Keratinocyte (primary cell): ENCODE data around the gene CRIM1. TPM values are rescaled to one million over a fixed set of nuclear protein-coding genes. Genes with fewer than 3 reads are reported as not detected.

Experiments
- DNase-seq: peaks from one replicate; pipeline ENCODE4 v3.0.0-alpha.2; 2011; ENCODE audit warnings: low read depth, missing footprints, low spot score
- FAIRE-seq: peaks from 2 replicates; lab custom pipeline; 2011; peaks lifted over from hg19 to GRCh38; lab: Jason Lieb, UNC
- H2AFZ ChIP-seq: 2 replicates; pipeline ENCODE4 v1.6.0; 2012; ENCODE audit warnings: low read length, control low read depth, inconsistent platforms; ENCODE audit not compliant: control insufficient read depth
- H3K27ac ChIP-seq: 2 replicates; pipeline ENCODE4 v1.5.1; 2011; ENCODE audit warnings: low read length; ENCODE audit not compliant: control insufficient read depth, insufficient read depth
- H3K27me3 ChIP-seq: 3 replicates; pipeline ENCODE4 v1.6.0; 2011; ENCODE audit warnings: low read length; ENCODE audit not compliant: control insufficient read depth, insufficient read depth; ENCODE audit errors: extremely low read depth
- H3K36me3 ChIP-seq, 2 experiments: 2 replicates in 1 of 2; 3 replicates in 1 of 2; pipeline ENCODE4 v1.5.1; 2011; ENCODE audit warnings: low read length in 2 of 2, mild to moderate bottlenecking in 1 of 2; ENCODE audit not compliant: control insufficient read depth in 2 of 2, insufficient read depth in 2 of 2; ENCODE audit errors: extremely low read depth in 1 of 2
- H3K4me1 ChIP-seq: 3 replicates; pipeline ENCODE4 v1.5.1; 2011; ENCODE audit warnings: low read length; ENCODE audit not compliant: control insufficient read depth, insufficient read depth; ENCODE audit errors: extremely low read depth
- H3K4me2 ChIP-seq: 3 replicates; pipeline ENCODE4 v1.6.0; 2011; ENCODE audit warnings: low read depth, low read length; ENCODE audit not compliant: control insufficient read depth, insufficient read depth; ENCODE audit errors: extremely low read depth
- H3K4me3 ChIP-seq, 3 experiments: fragments of 200-600 bp in 1 of 3; sonication (generic) in 1 of 3; 2 replicates in 2 of 3; 3 replicates in 1 of 3; pipeline ENCODE4 v1.5.1; 2011 to 2016; ENCODE audit warnings: low read length in 3 of 3, mild to moderate bottlenecking in 3 of 3, control low read depth in 2 of 3, inconsistent platforms in 1 of 3, low read depth in 1 of 3, mixed read lengths in 1 of 3, mixed run types in 1 of 3, moderate library complexity in 1 of 3; ENCODE audit not compliant: control insufficient read depth in 2 of 3, insufficient read depth in 2 of 3; ENCODE audit errors: extremely low read depth in 1 of 3
- H3K79me2 ChIP-seq: 2 replicates; pipeline ENCODE4 v1.6.0; 2012; ENCODE audit warnings: low read length; ENCODE audit not compliant: control insufficient read depth, insufficient read depth
- H3K9ac ChIP-seq: 3 replicates; pipeline ENCODE4 v1.6.0; 2011; ENCODE audit warnings: low read length; ENCODE audit not compliant: control insufficient read depth, insufficient read depth; ENCODE audit errors: extremely low read depth
- H3K9me1 ChIP-seq: 3 replicates; pipeline ENCODE4 v1.6.0; 2011; ENCODE audit warnings: low read length; ENCODE audit not compliant: control insufficient read depth, insufficient read depth; ENCODE audit errors: extremely low read depth
- H3K9me3 ChIP-seq: 2 replicates; pipeline ENCODE4 v1.5.1; 2012; ENCODE audit warnings: low read depth, low read length; ENCODE audit not compliant: control insufficient read depth
- H4K20me1 ChIP-seq: 3 replicates; pipeline ENCODE4 v1.6.0; 2011; ENCODE audit warnings: low read length; ENCODE audit not compliant: control insufficient read depth, insufficient read depth; ENCODE audit errors: extremely low read depth
- EZH2 ChIP-seq: IDR thresholded peaks from one replicate; pipeline ENCODE4 v1.6.1; 2012; ENCODE audit warnings: inconsistent platforms, mild to moderate bottlenecking, low read length, moderate library complexity
- dilution Hi-C: fragments of 300-500 bp; cut with MboI; formaldehyde crosslinking; loops from one replicate; pipeline ENCODE4 v1.7.0; 2020; ENCODE audit warnings: low sequenced_read_pairs; ENCODE audit not compliant: extremely low pct_ligation_motif_present
- polyA plus RNA-seq, 5 experiments: library from polyadenylated mRNA; depleted of rRNA in 3 of 5; stranded (reverse) in 3 of 5; stranded (forward) in 1 of 5; unstranded in 1 of 5; fragments of >200 nt; gene quantifications; 1 replicate in 1 of 5; 2 replicates in 3 of 5; 3 replicates in 1 of 5; pipeline versions ENCODE4 v1.2.1 to v1.2.3, GENCODE V29; 2011 to 2012; ENCODE audit warnings: missing spikeins in 2 of 5, low read depth in 1 of 5, low replicate concordance in 1 of 5
- TF ChIP-seq, protein P1 (sequence below), 3 experiments: IDR thresholded peaks in 1 of 3; conservative IDR thresholded peaks in 1 of 3; optimal IDR thresholded peaks in 1 of 3; 2 replicates in 2 of 3; 3 replicates in 1 of 3; pipeline versions ENCODE3 to v1.5.1; 2011; ENCODE audit warnings: low read length in 3 of 3, mild to moderate bottlenecking in 3 of 3, moderate library complexity in 2 of 3, control low read depth in 1 of 3, inconsistent platforms in 1 of 3; ENCODE audit not compliant: insufficient read depth in 2 of 3; ENCODE audit errors: extremely low read depth in 1 of 3

The CRIM1 gene
- polyA plus RNA-seq, 1 donor (not counting 4 experiments of a cell fraction or from before 2014, with no cell fraction given), result 98.3 TPM

DNA sequence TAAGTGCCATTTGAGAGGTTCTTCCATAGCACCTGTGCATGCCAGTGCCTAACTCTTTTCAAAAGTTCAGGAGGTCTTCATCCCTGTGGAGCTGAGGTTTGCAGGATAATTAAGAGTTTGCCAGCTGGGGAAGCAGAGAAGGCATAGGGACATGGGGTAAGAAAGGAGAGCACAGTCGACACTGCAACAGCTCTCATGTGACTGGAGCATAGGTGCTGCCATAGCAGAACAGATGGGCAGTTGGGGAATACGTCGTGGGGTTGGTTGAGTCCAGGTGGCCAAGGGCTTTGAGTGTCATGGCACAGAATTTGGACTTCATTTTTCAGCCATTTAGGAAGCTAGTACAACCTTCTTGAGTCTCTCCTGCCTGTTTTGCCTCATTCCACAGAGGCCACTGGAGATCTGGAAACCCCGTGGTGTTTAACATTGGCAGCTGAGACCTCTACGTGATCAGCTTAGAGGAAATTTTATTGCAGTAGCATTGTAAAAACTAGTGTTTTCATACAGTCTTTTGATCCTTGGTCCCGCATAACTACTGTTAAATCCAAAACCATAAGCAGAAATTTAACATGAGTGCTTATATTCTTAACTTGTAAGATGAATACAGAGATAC is 65.1 kb downstream of the CRIM1 start:
- FAIRE-seq (no peak), DNase-seq (no peak)
- H3K36me3 ChIP-seq, result peaks cover 13 to 16% of the 10 kb centered on the region in 2 experiments
- H3K27me3 ChIP-seq, result no peaks in the 10 kb centered on the region
- dilution Hi-C loops, result no loop called here
- no peak overlapping the region for H2AFZ ChIP-seq
- no peak overlapping the region for H3K27ac ChIP-seq
- H4K20me1 ChIP-seq, result no peaks in the 10 kb centered on the region
- no peak overlapping the region for H3K9ac ChIP-seq
- no peaks in the 10 kb centered on the region for H3K4me1 ChIP-seq
- H3K4me3 ChIP-seq, result no peak overlapping the region
- H3K4me2 ChIP-seq, result no peak overlapping the region
- H3K9me3 ChIP-seq, result no peaks in the 10 kb centered on the region
- no peaks in the 10 kb centered on the region for H3K9me1 ChIP-seq
- peaks cover 92% of the 10 kb centered on the region for H3K79me2 ChIP-seq
- no peak for TF ChIP-seq EZH2
- TF ChIP-seq, protein P1, sequence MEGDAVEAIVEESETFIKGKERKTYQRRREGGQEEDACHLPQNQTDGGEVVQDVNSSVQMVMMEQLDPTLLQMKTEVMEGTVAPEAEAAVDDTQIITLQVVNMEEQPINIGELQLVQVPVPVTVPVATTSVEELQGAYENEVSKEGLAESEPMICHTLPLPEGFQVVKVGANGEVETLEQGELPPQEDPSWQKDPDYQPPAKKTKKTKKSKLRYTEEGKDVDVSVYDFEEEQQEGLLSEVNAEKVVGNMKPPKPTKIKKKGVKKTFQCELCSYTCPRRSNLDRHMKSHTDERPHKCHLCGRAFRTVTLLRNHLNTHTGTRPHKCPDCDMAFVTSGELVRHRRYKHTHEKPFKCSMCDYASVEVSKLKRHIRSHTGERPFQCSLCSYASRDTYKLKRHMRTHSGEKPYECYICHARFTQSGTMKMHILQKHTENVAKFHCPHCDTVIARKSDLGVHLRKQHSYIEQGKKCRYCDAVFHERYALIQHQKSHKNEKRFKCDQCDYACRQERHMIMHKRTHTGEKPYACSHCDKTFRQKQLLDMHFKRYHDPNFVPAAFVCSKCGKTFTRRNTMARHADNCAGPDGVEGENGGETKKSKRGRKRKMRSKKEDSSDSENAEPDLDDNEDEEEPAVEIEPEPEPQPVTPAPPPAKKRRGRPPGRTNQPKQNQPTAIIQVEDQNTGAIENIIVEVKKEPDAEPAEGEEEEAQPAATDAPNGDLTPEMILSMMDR (optimal IDR thresholded peaks at IDR 0.05 in 1 of 3, IDR thresholded peaks at IDR 0.05 in 1 of 3, conservative IDR thresholded peaks at IDR 0.05 in 1 of 3; ENCODE audit: extremely low read depth in 1 of 3, insufficient read depth in 2 of 3, low read length in 3 of 3), result no peak

DNA sequence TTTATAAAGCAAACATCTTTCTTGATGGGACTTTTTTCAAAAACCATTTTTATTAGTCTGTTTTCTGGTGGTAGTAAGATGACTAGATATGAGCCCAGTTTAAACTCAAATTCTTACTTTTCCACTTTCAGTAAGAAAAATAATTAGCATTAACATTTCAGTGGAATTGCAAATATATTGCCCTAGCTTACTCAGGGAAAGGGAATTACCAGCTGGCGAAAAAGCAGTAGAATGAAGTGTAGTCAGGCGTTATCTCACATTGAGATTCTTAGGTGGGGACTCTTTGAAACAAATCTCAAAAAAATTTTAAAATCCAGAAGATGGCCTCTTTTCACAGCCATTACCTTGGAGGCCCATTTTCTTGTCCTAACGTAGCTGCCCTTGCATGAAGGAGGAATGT is 65.8 kb downstream of the CRIM1 start:
- no peak for FAIRE-seq
- no peaks in the 10 kb centered on the region for H4K20me1 ChIP-seq
- H3K4me3 ChIP-seq, result no peak overlapping the region
- no peaks in the 10 kb centered on the region for H3K9me3 ChIP-seq
- no peak overlapping the region for H3K4me2 ChIP-seq
- dilution Hi-C loops, result no loop called here
- H3K27ac ChIP-seq, result no peak overlapping the region
- H2AFZ ChIP-seq, result no peak overlapping the region
- TF ChIP-seq, protein P1 (optimal IDR thresholded peaks at IDR 0.05 in 1 of 3, IDR thresholded peaks at IDR 0.05 in 1 of 3, conservative IDR thresholded peaks at IDR 0.05 in 1 of 3; ENCODE audit: extremely low read depth in 1 of 3, insufficient read depth in 2 of 3, low read length in 3 of 3), result no peak
- TF ChIP-seq EZH2, result no peak
- peaks cover 13 to 16% of the 10 kb centered on the region in 2 experiments for H3K36me3 ChIP-seq
- no peaks in the 10 kb centered on the region for H3K9me1 ChIP-seq
- H3K27me3 ChIP-seq, result no peaks in the 10 kb centered on the region
- no peaks in the 10 kb centered on the region for H3K4me1 ChIP-seq
- DNase-seq, result no peak
- H3K79me2 ChIP-seq, result peaks cover 94% of the 10 kb centered on the region
- H3K9ac ChIP-seq, result no peak overlapping the region
